PC-3 (cell line): ENCODE results near the gene TWF2. TPM values are rescaled to one million over a fixed set of nuclear protein-coding genes. Genes with fewer than 3 reads are reported as not detected.

ENCODE experiments used
- ATAC-seq: fragments of 200-7000 bp; cut with Tn5 transposase; 2 replicates; pipeline ENCODE4 v1.9.1; 2020; ENCODE audit warnings: mild to moderate bottlenecking, moderate library complexity
- BruUV-seq: library from RNA; stranded (reverse); fragments of 400-500 nt; replicated peaks from 2 replicates; lab custom pipeline; 2021; lab: Mats Ljungman, UMichigan
- CTCF ChIA-PET: fragments of 300-600 bp; sonication (Branson Sonifier 250); formaldehyde crosslinking; loops from one replicate; lab custom pipeline; 2022; ENCODE audit warnings: antibody characterized with exemption; lab: Charles Lee
- POLR2A ChIA-PET: fragments of 300-600 bp; sonication (Branson Sonifier 250); formaldehyde crosslinking; loops from one replicate; lab custom pipeline; 2022; ENCODE audit warnings: antibody characterized with exemption; ENCODE audit not compliant: unreplicated experiment; lab: Charles Lee
- DNase-seq: peaks from one replicate; pipeline ENCODE4 v3.0.0-alpha.2; 2015
- H2AFZ ChIP-seq: fragments of 300-600 bp; sonication (generic); 2 replicates; pipeline ENCODE4 v1.6.0; 2016; ENCODE audit warnings: antibody characterized with exemption, low read length
- H3F3A ChIP-seq: fragments of 300-600 bp; sonication (generic); one replicate; pipeline ENCODE4 v1.6.0; 2017; ENCODE audit warnings: antibody characterized with exemption, low read length, control low read depth, mild to moderate bottlenecking; ENCODE audit not compliant: unreplicated experiment
- H3K27ac ChIP-seq: fragments of 300-600 bp; sonication (generic); 2 replicates; pipeline ENCODE4 v1.5.1; 2016; ENCODE audit warnings: mild to moderate bottlenecking, low read length
- H3K27me3 ChIP-seq: fragments of 300-600 bp; sonication (generic); 2 replicates; pipeline ENCODE4 v1.6.1; 2016; ENCODE audit warnings: low read length, mixed read lengths
- H3K36me3 ChIP-seq: fragments of 300-600 bp; sonication (generic); 2 replicates; pipeline ENCODE4 v1.6.1; 2016; ENCODE audit warnings: low read depth, mixed run types, low read length, mixed read lengths
- H3K4me1 ChIP-seq: fragments of 300-600 bp; sonication (generic); 2 replicates; pipeline ENCODE4 v1.5.1; 2016; ENCODE audit warnings: low read length; ENCODE audit not compliant: insufficient read depth
- H3K4me2 ChIP-seq: fragments of 300-600 bp; sonication (generic); 2 replicates; pipeline ENCODE4 v1.6.0; 2016; ENCODE audit warnings: low read length
- H3K4me3 ChIP-seq: fragments of 300-600 bp; sonication (generic); 2 replicates; pipeline ENCODE4 v1.5.1; 2016; ENCODE audit warnings: mild to moderate bottlenecking, low read length, mixed read lengths
- H3K79me2 ChIP-seq: fragments of 300-600 bp; sonication (generic); 2 replicates; pipeline ENCODE4 v1.6.1; 2017; ENCODE audit warnings: low read length, mixed read lengths
- H3K9ac ChIP-seq: fragments of 300-600 bp; sonication (generic); 2 replicates; pipeline ENCODE4 v1.6.0; 2016; ENCODE audit warnings: mild to moderate bottlenecking, low read length
- H3K9me2 ChIP-seq: fragments of 300-600 bp; sonication (generic); replicated peaks from 2 replicates; pipeline ENCODE4 v1.6.1; 2016; ENCODE audit warnings: mixed run types, low read length, mixed read lengths
- H3K9me3 ChIP-seq: fragments of 300-600 bp; sonication (generic); 2 replicates; pipeline ENCODE4 v1.6.1; 2016; ENCODE audit warnings: low read length, mixed read lengths
- H4K20me1 ChIP-seq: fragments of 300-600 bp; sonication (generic); 2 replicates; pipeline ENCODE4 v1.6.1; 2016; ENCODE audit warnings: low read length, mixed read lengths
- EZH2 ChIP-seq: fragments of 300-600 bp; sonication (generic); IDR thresholded peaks from one replicate; pipeline ENCODE4 v1.6.1; 2017; ENCODE audit warnings: antibody characterized with exemption, mild to moderate bottlenecking, low read length; ENCODE audit not compliant: unreplicated experiment
- EZH2phosphoT487 ChIP-seq: fragments of 300-600 bp; sonication (generic); IDR thresholded peaks from 2 replicates; pipeline ENCODE4 v1.6.1; 2018; ENCODE audit warnings: mild to moderate bottlenecking, antibody characterized with exemption, low read length, borderline replicate concordance
- intact Hi-C: fragments of 100-400 bp; cut with micrococcal nuclease; formaldehyde crosslinking; loops from 2 replicates; pipeline ENCODE4 v1.9.0; 2023
- total RNA-seq: library from RNA; depleted of rRNA; stranded (reverse); fragments of >200 nt; gene quantifications from 2 replicates; pipeline ENCODE4 v1.2.3, GENCODE V29; 2014
- TF ChIP-seq, protein P1 (sequence below): fragments of 300-600 bp; sonication (generic); conservative IDR thresholded peaks from 2 replicates; pipeline ENCODE4 v1.5.1; 2017; ENCODE audit warnings: antibody characterized with exemption, low read depth, mild to moderate bottlenecking, low read length

The TWF2 gene
- total RNA-seq, 1 experiment from 2014 or later, result 147 TPM

- no peaks in the 10 kb centered on the region for H3K9me2 ChIP-seq
- peak overlapping the region; percentile 88 for H3K9ac ChIP-seq
- H2AFZ ChIP-seq, result peak overlapping the region; percentile 95
- peak overlapping the region; percentile 93 for H3K27ac ChIP-seq
- H3F3A ChIP-seq, result no peaks in the 10 kb centered on the region
- H3K36me3 ChIP-seq, result peaks cover 5% of the 10 kb centered on the region; the same call in 1 of the 2 replicates
- ChIA-PET POLR2A (interaction anchor here (0.7 to 1.0 kb wide), 3 partner anchors 21 to 40 kb away, joined by 3 to 11 read pairs (median 3); partner anchors contain the start of gene WDR82), CTCF (interaction anchor here (1.2 to 2.3 kb wide), 2 partner anchors 18 to 84 kb away, joined by 5 to 28 read pairs; partner anchors contain the start of gene POC1A)
- no peaks in the 10 kb centered on the region for H3K9me3 ChIP-seq
- no peak for DNase-seq
- H3K4me2 ChIP-seq, result peak overlapping the region; percentile 82
- ATAC-seq, result peak; percentile 8
- H3K27me3 ChIP-seq, result no peaks in the 10 kb centered on the region
- BruUV-seq, result TSS peak; percentile 82
- H4K20me1 ChIP-seq, result no peaks in the 10 kb centered on the region
- intact Hi-C loops, result loop anchor here (5.0 kb wide), 2 partner anchors 39 to 99 kb away; partner anchors contain the start of gene WDR82
- peak overlapping the region; percentile 97 for H3K4me3 ChIP-seq
- H3K4me1 ChIP-seq, result peaks cover 32% of the 10 kb centered on the region
- TF ChIP-seq, protein P1, sequence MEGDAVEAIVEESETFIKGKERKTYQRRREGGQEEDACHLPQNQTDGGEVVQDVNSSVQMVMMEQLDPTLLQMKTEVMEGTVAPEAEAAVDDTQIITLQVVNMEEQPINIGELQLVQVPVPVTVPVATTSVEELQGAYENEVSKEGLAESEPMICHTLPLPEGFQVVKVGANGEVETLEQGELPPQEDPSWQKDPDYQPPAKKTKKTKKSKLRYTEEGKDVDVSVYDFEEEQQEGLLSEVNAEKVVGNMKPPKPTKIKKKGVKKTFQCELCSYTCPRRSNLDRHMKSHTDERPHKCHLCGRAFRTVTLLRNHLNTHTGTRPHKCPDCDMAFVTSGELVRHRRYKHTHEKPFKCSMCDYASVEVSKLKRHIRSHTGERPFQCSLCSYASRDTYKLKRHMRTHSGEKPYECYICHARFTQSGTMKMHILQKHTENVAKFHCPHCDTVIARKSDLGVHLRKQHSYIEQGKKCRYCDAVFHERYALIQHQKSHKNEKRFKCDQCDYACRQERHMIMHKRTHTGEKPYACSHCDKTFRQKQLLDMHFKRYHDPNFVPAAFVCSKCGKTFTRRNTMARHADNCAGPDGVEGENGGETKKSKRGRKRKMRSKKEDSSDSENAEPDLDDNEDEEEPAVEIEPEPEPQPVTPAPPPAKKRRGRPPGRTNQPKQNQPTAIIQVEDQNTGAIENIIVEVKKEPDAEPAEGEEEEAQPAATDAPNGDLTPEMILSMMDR, result no peak
- TF ChIP-seq EZH2phosphoT487 (no peak), EZH2 (no peak)
- H3K79me2 ChIP-seq, result peaks cover 56% of the 10 kb centered on the region
Observed at GRCh38 chr3:52238193-52238760, 681 bp downstream of the TWF2 start.

DNA sequence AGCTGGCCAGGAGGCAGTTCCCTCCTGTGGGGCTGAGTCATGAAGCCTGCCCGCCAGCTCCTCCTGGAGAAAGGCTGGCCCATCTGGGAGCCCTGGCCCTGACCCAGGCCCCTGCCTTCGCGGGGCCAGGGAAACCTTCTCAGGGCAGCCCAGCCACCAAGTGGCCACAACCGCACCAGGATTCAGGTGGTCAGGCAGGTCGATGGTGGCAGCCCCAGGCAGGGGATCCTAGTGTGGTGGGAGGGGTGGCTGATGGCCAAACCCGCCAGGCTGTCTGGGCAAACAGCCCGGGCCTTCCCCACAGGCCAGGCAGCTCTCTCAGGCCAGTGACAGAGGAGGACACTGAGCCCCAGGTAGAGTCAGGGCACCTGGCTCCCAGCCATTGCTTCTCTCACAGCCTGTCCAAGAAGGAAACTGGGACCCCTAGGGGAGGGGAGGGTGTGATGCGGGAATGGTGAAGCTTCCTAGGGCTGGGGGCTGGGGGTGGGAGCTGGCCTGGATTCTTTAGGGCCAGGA is 1.2 kb downstream of the TWF2 start:
- TF ChIP-seq, protein P1, result 0 out of 2 replicates have a peak, but pooled peaks have one; percentile 20
- TF ChIP-seq EZH2 (no peak), EZH2phosphoT487 (no peak)
- ChIA-PET CTCF (interaction anchor here (0.6 to 2.3 kb wide), 5 partner anchors 17 to 181 kb away, joined by 3 to 28 read pairs (median 5); partner anchors contain the start of gene POC1A), POLR2A (interaction anchor here (0.9 to 1.0 kb wide), 4 partner anchors 12 to 41 kb away, joined by 3 to 11 read pairs (median 8); partner anchors contain the start of gene WDR82)
- H3K27me3 ChIP-seq, result no peaks in the 10 kb centered on the region
- H3K9me3 ChIP-seq, result no peaks in the 10 kb centered on the region
- DNase-seq, result peak; percentile 91
- H3K36me3 ChIP-seq, result peaks cover 5% of the 10 kb centered on the region; the same call in 1 of the 2 replicates
- no peaks in the 10 kb centered on the region for H3K9me2 ChIP-seq
- no peaks in the 10 kb centered on the region for H3F3A ChIP-seq
- peak overlapping the region; percentile 93 for H3K27ac ChIP-seq
- intact Hi-C loops, result loop anchor here (1.0 to 5.0 kb wide), 3 partner anchors 17 to 100 kb away; partner anchors contain the start of gene WDR82
- H3K4me1 ChIP-seq, result peaks cover 32% of the 10 kb centered on the region
- peaks cover 56% of the 10 kb centered on the region for H3K79me2 ChIP-seq
- peak overlapping the region; percentile 82 for H3K4me2 ChIP-seq
- no TSS peak for BruUV-seq
- no peaks in the 10 kb centered on the region for H4K20me1 ChIP-seq
- H3K9ac ChIP-seq, result peak overlapping the region; percentile 88
- peak overlapping the region; percentile 97 for H3K4me3 ChIP-seq
- peak overlapping the region; percentile 40; the same call in 1 of the 2 replicates for H2AFZ ChIP-seq
- peak; percentile 77 for ATAC-seq
